GM18498 (cell line): ENCODE results near the gene SLC6A17.

Experiments
- ATAC-seq: cut with Tn5 transposase; IDR thresholded peaks from one replicate; pipeline ENCODE4 v1.9.1; 2021; ENCODE audit warnings: mild to moderate bottlenecking, moderate library complexity; ENCODE audit not compliant: unreplicated experiment

Gene SLC6A17

GRCh38 chr1:110218137-110218536 lies 67.8 kb downstream of the SLC6A17 start:
- ATAC-seq = no peak

- no peak for ATAC-seq
Observed at GRCh38 chr1:110218739-110219138, 68.4 kb downstream of the SLC6A17 start.

- ATAC-seq = no peak
Observed at GRCh38 chr1:110220324-110220723, 70.0 kb downstream of the SLC6A17 start.

GRCh38 chr1:110221119-110221518 lies 70.8 kb downstream of the SLC6A17 start:
- ATAC-seq = no peak

- no peak for ATAC-seq
Observed at GRCh38 chr1:110223127-110223526, 72.8 kb downstream of the SLC6A17 start.

- ATAC-seq = no peak
Observed at GRCh38 chr1:110223581-110223980, 73.3 kb downstream of the SLC6A17 start.

- ATAC-seq = no peak
Observed at GRCh38 chr1:110224240-110224995, 74.1 kb downstream of the SLC6A17 start.

- no peak for ATAC-seq
Observed at GRCh38 chr1:110225212-110225611, 74.9 kb downstream of the SLC6A17 start.

- no peak for ATAC-seq
Observed at GRCh38 chr1:110225756-110226404, 75.6 kb downstream of the SLC6A17 start.

- no peak for ATAC-seq
Observed at GRCh38 chr1:110227774-110228173, 77.5 kb downstream of the SLC6A17 start.

GRCh38 chr1:110228381-110228780 lies 78.1 kb downstream of the SLC6A17 start:
- ATAC-seq = no peak

GRCh38 chr1:110228869-110229268 lies 78.6 kb downstream of the SLC6A17 start:
- ATAC-seq = no peak

- ATAC-seq = no peak
Observed at GRCh38 chr1:110229348-110230001, 79.2 kb downstream of the SLC6A17 start.

- no peak for ATAC-seq
Observed at GRCh38 chr1:110230381-110231199, 80.3 kb downstream of the SLC6A17 start.

- ATAC-seq = no peak
Observed at GRCh38 chr1:110233861-110234260, 83.6 kb downstream of the SLC6A17 start.

- ATAC-seq = no peak
Observed at GRCh38 chr1:110234691-110235090, 84.4 kb downstream of the SLC6A17 start.

- ATAC-seq = no peak
Observed at GRCh38 chr1:110235181-110235833, 85.0 kb downstream of the SLC6A17 start.

- ATAC-seq = no peak
Observed at GRCh38 chr1:110235834-110236682, 85.8 kb downstream of the SLC6A17 start.

- peak; percentile 57 for ATAC-seq
Observed at GRCh38 chr1:110237386-110238152, 87.3 kb downstream of the SLC6A17 start.
